Bronchial epithelial cell (primary cell): ENCODE measurements around the gene GARIN1A. TPM values are rescaled to one million over a fixed set of nuclear protein-coding genes. Genes with fewer than 3 reads are reported as not detected.
"Not testable (repeated sequence)": the region's sequence is repeated elsewhere in the genome, so short reads cannot be mapped to it uniquely, and the experiment has no call there.

Experiments
- DNase-seq: peaks from one replicate; pipeline ENCODE4 v3.0.0-alpha.2; 2010; ENCODE audit warnings: low read depth
- FAIRE-seq: peaks from 2 replicates; lab custom pipeline; 2011; peaks lifted over from hg19 to GRCh38; lab: Jason Lieb, UNC
- H3K27me3 ChIP-seq: 2 replicates; pipeline ENCODE4 v1.5.1; 2011; ENCODE audit warnings: low read length; ENCODE audit not compliant: control insufficient read depth, insufficient read depth
- H3K36me3 ChIP-seq: 2 replicates; pipeline ENCODE4 v1.5.1; 2011; ENCODE audit warnings: low read length; ENCODE audit not compliant: control insufficient read depth, insufficient read depth
- H3K4me3 ChIP-seq: 2 replicates; pipeline ENCODE4 v1.5.1; 2011; ENCODE audit warnings: mild to moderate bottlenecking, low read depth, low read length, control low read depth
- CTCF ChIP-seq: IDR thresholded peaks from 2 replicates; pipeline ENCODE4 v1.5.1; 2011; ENCODE audit warnings: mild to moderate bottlenecking, moderate library complexity, low read length, control low read depth, inconsistent platforms; ENCODE audit not compliant: insufficient read depth, severe bottlenecking
- total RNA-seq: library from RNA; depleted of rRNA; stranded (reverse); fragments of >200 nt; gene quantifications from 2 replicates; pipeline ENCODE4 v1.2.1, GENCODE V29; 2014

The GARIN1A gene
- total RNA-seq, 1 donor from 2014 or later, result under 0.01 TPM

GRCh38 chr7:128687131-128687530 is 15.0 kb downstream of the GARIN1A start:
- H3K4me3 ChIP-seq, result no peak overlapping the region
- H3K27me3 ChIP-seq, result no peaks in the 10 kb centered on the region
- TF ChIP-seq CTCF, result no peak
- peaks cover 2% of the 10 kb centered on the region for H3K36me3 ChIP-seq
- no peak for FAIRE-seq
- no peak for DNase-seq

GRCh38 chr7:128688492-128688891 is 16.4 kb downstream of the GARIN1A start:
- TF ChIP-seq CTCF, result no peak
- FAIRE-seq (no peak), DNase-seq (no peak)
- H3K4me3 ChIP-seq, result no peak overlapping the region
- peaks cover 2% of the 10 kb centered on the region for H3K36me3 ChIP-seq
- H3K27me3 ChIP-seq, result no peaks in the 10 kb centered on the region

- DNase-seq, FAIRE-seq, H3K4me3 ChIP-seq, H3K36me3 ChIP-seq, H3K27me3 ChIP-seq: not testable (repeated sequence)
Measured at GRCh38 chr7:128689161-128689935, 17.3 kb downstream of the GARIN1A start.

GRCh38 chr7:128691227-128691626 is 19.1 kb downstream of the GARIN1A start:
- Histone ChIP-seq H3K4me3 (no peak overlapping the region), H3K36me3 (no peaks in the 10 kb centered on the region), H3K27me3 (no peaks in the 10 kb centered on the region)
- no peak for TF ChIP-seq CTCF
- DNase-seq, result no peak
- FAIRE-seq, result no peak

GRCh38 chr7:128692623-128693270 is 20.7 kb downstream of the GARIN1A start:
- FAIRE-seq (no peak), DNase-seq (no peak)

More at GRCh38 chr7:128692623-128693270, 20.7 kb downstream of the GARIN1A start:
- Histone ChIP-seq H3K36me3 (no peaks in the 10 kb centered on the region), H3K27me3 (no peaks in the 10 kb centered on the region), H3K4me3 (no peak overlapping the region)
- no peak for TF ChIP-seq CTCF
